Mucosa of stomach (tissue), 1 donor: Measurements from ENCODE around the gene EXOC4.

Source experiments
- H3K27me3 ChIP-seq: one replicate; pipeline ENCODE4 v1.7.0; 2013; ENCODE audit warnings: mild to moderate bottlenecking, low read length; ENCODE audit not compliant: control insufficient read depth, insufficient read depth
- H3K36me3 ChIP-seq: one replicate; pipeline ENCODE4 v1.7.0; 2013; ENCODE audit warnings: low read length; ENCODE audit not compliant: control insufficient read depth, insufficient read depth
- H3K4me1 ChIP-seq: one replicate; pipeline ENCODE4 v1.7.0; 2013; ENCODE audit warnings: mild to moderate bottlenecking, low read length; ENCODE audit not compliant: control insufficient read depth, insufficient read depth
- H3K4me3 ChIP-seq: one replicate; pipeline ENCODE4 v1.7.0; 2013; ENCODE audit warnings: low read length
- H3K9ac ChIP-seq: one replicate; pipeline ENCODE4 v1.7.0; 2013; ENCODE audit warnings: mild to moderate bottlenecking, low read length, moderate library complexity
- H3K9me3 ChIP-seq: one replicate; pipeline ENCODE4 v1.7.0; 2013; ENCODE audit warnings: mild to moderate bottlenecking, low read length, moderate library complexity; ENCODE audit not compliant: control insufficient read depth
- donor health status: Pancreatic carcinoma.

The EXOC4 gene

DNA sequence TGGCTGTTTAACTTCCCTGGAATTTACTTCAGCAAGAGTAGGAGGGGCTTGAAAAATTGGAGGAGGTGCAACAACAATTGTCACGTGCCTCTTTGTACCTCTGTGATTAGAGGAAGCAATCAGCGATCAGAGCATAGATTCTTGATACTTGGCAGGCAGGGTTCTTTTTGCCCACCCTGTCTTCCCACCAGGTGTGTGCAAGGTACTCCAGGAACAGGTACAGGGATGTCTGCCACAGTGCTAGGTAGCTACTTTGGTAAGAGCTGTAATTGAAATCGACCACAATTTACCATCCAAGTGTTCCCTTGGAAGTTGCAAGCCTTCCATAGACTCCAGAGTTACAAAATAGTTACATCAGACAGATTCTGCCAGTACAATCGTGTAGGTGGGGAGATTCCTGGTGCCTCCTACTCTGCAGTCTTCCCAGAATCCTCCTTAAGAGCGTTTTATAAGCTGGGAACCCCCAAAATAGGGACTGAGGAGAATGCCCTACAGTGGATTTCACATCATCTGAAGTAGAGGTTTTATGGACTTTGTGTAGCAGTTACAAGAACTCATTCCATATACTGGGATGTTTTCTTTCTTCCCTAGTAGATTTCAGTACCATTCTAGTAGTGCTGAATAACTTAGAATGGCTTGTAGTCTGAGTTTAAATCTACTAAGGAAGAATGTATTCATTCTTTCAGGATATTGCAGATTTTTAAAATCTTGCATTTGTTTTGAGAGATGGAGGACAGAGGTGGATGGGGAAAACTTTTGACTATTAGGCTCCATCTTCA is 101.9 kb downstream of the EXOC4 start:
- peaks cover 3% of the 10 kb centered on the region for H3K9me3 ChIP-seq

DNA sequence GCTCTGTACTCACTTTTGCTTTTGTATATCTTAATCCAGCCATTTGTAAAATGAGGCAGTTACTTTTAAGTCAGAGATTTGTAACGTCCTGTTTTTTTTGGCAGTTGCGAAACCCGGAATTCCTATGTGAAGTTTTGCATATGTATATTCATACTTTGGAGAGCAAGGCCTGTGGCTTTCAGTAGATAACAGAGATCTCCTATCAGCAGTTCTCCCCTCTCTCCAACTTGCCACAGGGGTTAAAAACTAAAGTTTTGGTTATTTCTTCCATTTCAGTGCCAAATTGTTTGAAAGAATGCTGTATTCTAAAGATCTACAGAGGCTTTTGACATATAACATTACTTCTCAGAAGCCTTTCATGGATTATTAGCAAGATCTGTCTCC is 102.4 kb downstream of the EXOC4 start:
- no peak overlapping the region for H3K9ac ChIP-seq
- H3K9me3 ChIP-seq: peaks cover 3% of the 10 kb centered on the region
- no peaks in the 10 kb centered on the region for H3K36me3 ChIP-seq
- H3K4me3 ChIP-seq: no peak overlapping the region
- H3K4me1 ChIP-seq: no peaks in the 10 kb centered on the region
- no peaks in the 10 kb centered on the region for H3K27me3 ChIP-seq

More for the DNA sequence above, 101.9 kb downstream of the EXOC4 start:
- Histone ChIP-seq H3K27me3 (no peaks in the 10 kb centered on the region), H3K36me3 (no peaks in the 10 kb centered on the region), H3K9ac (no peak overlapping the region), H3K4me3 (no peak overlapping the region), H3K4me1 (no peaks in the 10 kb centered on the region)

DNA sequence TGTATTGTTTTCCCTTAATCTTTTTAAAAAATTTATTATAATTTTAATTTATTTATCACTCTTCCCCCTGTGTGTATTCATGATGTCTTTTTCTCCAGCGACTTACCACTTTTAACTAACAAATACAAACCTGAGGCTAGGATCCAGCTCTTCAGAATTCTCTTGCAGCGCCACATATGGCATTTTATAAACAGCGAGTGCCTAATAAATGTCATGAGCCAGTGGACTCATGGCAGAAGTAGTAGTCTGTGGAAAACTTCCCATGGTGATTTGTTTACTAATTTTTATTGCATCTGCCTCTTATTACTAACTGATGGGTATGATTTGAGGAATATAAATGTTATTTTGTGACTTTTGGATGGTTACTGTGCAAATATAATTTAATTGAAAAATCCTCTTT is 102.9 kb downstream of the EXOC4 start:
- peaks cover 3% of the 10 kb centered on the region for H3K9me3 ChIP-seq
- H3K4me3 ChIP-seq: no peak overlapping the region
- H3K4me1 ChIP-seq: no peaks in the 10 kb centered on the region
- no peaks in the 10 kb centered on the region for H3K36me3 ChIP-seq
- no peak overlapping the region for H3K9ac ChIP-seq
- no peaks in the 10 kb centered on the region for H3K27me3 ChIP-seq

DNA sequence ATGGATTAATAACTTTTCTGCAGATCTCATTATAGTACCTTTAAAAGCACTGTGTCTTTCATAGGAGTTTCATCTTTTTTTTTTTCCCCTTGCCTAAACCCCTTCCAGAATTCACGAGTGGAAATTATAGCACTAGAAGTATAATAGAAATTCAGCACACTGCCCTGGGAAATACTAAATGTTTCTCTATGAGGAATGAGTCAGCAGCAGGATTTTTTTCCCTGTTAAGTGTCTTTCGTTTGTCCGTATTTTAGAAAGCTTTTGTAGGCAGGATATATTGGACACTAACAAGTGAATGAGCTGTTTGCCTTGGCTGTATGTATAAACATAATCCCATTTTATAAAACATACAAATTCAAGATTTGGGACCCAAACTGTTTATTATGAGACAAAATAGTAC is 105.8 kb downstream of the EXOC4 start:
- Histone ChIP-seq H3K4me3 (no peak overlapping the region), H3K4me1 (no peaks in the 10 kb centered on the region), H3K9ac (no peak overlapping the region), H3K36me3 (no peaks in the 10 kb centered on the region), H3K9me3 (no peaks in the 10 kb centered on the region), H3K27me3 (no peaks in the 10 kb centered on the region)

DNA sequence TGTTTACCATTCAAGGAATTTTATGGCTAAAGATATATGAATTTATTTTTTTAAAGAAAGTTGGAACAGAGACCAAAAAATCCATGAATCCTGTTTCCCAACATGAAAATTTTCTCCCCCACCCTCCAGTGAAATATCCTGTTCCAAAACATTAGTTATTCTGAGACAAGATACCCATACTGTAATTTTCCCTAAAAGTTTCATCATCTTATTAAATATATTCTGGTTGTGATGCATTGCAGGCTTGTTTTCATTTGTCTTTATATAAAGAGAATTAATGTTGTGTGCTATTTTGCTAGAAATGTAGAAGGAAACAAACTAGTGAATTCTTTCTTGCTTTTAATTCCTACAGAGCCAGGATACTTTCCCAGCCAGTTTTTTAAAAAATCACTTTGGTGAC is 106.6 kb downstream of the EXOC4 start:
- no peak overlapping the region for H3K4me3 ChIP-seq

DNA sequence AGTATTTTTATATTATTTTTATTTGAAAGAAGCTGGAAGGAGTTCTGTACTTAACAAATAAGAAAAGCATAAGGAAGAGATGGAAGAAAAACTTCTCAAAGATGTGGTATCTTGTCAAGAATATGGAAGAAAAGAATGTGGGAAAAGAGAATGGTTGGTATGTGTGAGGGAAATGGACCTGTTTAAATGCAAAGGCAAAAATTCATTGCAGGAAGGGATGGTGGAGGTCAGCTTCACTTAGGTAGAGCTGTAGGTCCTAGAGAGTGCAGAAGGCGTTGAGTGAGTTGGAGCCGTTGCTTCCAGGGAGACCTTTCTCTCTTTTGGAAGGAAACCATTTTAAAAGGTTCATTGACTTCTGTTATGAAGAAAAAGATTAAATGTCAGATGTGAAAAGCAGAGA is 107.3 kb downstream of the EXOC4 start:
- Histone ChIP-seq H3K9me3 (no peaks in the 10 kb centered on the region), H3K36me3 (no peaks in the 10 kb centered on the region), H3K9ac (no peak overlapping the region), H3K4me3 (no peak overlapping the region), H3K27me3 (no peaks in the 10 kb centered on the region), H3K4me1 (no peaks in the 10 kb centered on the region)

More for the DNA sequence above, 106.6 kb downstream of the EXOC4 start:
- H3K9ac ChIP-seq: no peak overlapping the region
- no peaks in the 10 kb centered on the region for H3K4me1 ChIP-seq
- H3K9me3 ChIP-seq: no peaks in the 10 kb centered on the region
- no peaks in the 10 kb centered on the region for H3K36me3 ChIP-seq
- no peaks in the 10 kb centered on the region for H3K27me3 ChIP-seq

DNA sequence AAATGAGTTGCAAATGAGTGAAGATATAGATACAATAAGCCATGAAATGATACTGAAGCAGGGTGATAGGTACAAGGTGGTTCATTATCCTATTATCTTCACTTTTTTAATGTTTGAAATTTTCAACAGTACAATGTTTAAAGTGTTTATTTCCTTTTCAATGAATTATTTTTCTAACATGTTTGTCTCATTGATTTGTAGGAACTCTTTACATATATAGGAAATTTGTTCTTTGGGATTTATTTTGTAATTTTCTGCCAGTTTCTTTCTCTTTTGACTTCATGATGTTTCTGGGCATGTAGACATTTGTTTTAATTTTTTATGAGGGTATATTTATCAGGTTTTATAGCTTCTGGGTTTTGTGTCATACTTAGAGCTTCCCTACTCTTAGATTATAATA is 108.9 kb downstream of the EXOC4 start:
- Histone ChIP-seq H3K9ac (no peak overlapping the region), H3K4me3 (no peak overlapping the region), H3K4me1 (no peaks in the 10 kb centered on the region), H3K27me3 (no peaks in the 10 kb centered on the region), H3K36me3 (no peaks in the 10 kb centered on the region), H3K9me3 (no peaks in the 10 kb centered on the region)

DNA sequence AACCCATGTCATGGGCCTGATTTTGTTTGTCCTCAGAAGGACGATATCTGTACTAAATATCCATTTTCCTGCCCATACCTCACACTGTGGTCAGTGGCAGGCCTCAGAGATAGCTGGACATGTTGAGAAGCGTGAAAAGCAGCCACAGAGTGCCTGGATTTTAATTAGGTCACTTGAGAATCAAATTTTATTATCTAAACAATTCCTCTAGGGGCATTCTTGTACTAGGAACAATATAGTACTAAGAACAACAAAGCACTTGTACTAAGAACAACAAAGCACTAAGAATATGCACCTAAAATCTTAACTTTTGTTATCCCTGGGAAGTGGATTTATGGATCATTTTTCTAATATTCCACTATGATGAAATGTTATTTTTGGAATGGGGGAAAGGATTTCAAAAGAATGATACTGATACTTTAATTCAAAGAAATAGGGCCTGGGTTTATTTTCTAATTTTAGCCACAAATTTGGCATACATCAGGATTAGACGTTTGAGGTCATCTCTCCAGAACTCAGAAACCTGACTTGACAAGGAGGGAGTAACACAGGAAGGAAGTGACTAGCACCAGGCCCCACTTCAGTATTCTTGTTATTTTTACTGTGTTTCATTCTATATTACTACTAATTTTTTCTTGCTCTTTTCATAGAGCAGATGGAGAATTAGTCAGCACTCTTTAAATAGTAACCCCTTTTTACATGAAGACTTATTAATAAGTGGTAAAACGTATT is 112.2 kb downstream of the EXOC4 start:
- Histone ChIP-seq H3K36me3 (no peaks in the 10 kb centered on the region), H3K4me3 (no peak overlapping the region), H3K27me3 (no peaks in the 10 kb centered on the region), H3K9ac (no peak overlapping the region), H3K9me3 (no peaks in the 10 kb centered on the region), H3K4me1 (no peaks in the 10 kb centered on the region)

DNA sequence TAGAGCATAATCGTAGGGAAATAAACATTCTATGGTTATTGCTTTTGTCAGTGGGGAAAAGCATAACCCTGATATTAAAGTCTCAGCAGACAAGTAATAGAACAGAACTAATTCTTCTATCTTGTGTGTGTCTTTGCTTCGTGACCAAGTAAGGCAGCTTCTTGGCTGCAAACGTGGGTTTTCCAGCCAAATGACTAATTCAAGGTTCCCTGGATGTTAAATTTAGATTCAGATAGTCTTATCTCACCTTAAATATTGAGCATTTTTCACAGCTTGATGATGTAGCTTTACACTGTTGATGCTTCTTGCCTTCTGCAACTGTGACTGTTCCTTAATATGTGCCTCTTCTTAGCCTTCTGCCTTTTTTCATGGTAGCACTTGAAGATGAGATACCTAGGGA is 113.0 kb downstream of the EXOC4 start:
- Histone ChIP-seq H3K9ac (no peak overlapping the region), H3K9me3 (no peaks in the 10 kb centered on the region), H3K27me3 (no peaks in the 10 kb centered on the region), H3K4me3 (no peak overlapping the region), H3K4me1 (no peaks in the 10 kb centered on the region), H3K36me3 (no peaks in the 10 kb centered on the region)

DNA sequence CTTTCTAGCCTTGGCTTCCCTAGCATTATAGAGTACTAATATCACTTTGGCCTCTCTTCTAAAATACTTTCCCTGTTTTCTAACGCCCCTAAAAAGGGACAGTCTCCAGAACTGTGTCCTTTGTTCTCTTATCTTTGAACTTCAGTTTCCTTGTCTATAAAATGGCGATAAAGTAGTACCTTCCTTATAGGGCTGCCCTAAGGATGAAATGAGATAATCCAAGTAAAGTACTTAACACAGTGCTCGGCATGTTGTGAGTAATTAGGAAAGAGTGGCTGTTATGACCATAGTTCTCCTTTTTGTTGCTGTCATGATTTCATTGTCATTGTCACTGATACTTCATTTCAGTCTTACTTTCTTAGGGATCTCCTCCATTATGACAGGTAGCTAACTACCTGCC is 114.7 kb downstream of the EXOC4 start:
- H3K9me3 ChIP-seq: no peaks in the 10 kb centered on the region
- H3K36me3 ChIP-seq: no peaks in the 10 kb centered on the region
- no peaks in the 10 kb centered on the region for H3K27me3 ChIP-seq
- no peak overlapping the region for H3K9ac ChIP-seq
- no peak overlapping the region for H3K4me3 ChIP-seq
- H3K4me1 ChIP-seq: peaks cover 4% of the 10 kb centered on the region

DNA sequence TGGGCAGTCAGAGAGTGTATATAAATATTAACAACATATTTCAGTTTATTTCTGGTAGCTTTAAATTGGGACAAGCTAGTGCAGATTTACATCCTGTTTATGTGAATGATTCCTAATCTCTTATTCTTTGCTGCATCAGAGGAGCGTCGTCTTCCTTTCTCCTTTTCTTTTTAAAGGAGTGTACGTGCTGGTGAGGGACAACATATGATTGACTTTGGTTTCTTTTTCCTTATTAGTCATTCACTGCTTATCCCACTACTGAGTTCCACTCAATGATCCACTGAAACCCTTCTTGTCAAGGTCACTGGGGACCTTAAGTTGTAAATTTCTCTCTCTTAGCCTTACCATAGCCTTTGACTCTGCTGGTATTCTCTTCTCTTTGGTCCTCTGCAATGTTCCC is 116.3 kb downstream of the EXOC4 start:
- Histone ChIP-seq H3K9ac (no peak overlapping the region), H3K4me3 (no peak overlapping the region), H3K4me1 (peaks cover 5% of the 10 kb centered on the region), H3K36me3 (no peaks in the 10 kb centered on the region), H3K27me3 (no peaks in the 10 kb centered on the region), H3K9me3 (no peaks in the 10 kb centered on the region)

DNA sequence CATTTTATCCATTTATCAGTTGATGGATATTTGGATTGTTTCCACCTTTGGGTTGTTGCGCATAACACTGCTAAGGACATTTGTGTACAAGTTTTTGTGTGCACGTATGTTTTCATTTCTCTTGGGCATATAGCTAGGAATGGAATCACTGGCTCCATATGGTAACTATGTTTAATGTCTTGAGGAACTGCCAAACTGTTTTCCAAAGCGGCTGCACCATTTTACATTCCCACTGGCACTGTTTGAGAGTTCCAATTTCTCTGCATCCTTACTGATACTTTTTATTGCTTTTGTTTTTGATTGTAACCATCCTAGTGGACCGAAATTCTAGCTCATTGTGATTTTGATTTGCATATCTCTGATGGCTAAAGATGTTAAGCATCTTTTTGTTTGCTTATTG is 118.7 kb downstream of the EXOC4 start:
- no peaks in the 10 kb centered on the region for H3K36me3 ChIP-seq
- H3K9me3 ChIP-seq: no peaks in the 10 kb centered on the region
- peaks cover 5% of the 10 kb centered on the region for H3K4me1 ChIP-seq
- no peaks in the 10 kb centered on the region for H3K27me3 ChIP-seq
- no peak overlapping the region for H3K4me3 ChIP-seq
- no peak overlapping the region for H3K9ac ChIP-seq
